Loucy (cell line): ENCODE results near the gene STX10.
A peak's percentile ranks its signal among the peaks of the same experiment; 100 is the strongest.

Experiments used
- H2AFZ ChIP-seq: fragments of 200-600 bp; sonication (generic); 2 replicates; pipeline ENCODE4 v1.6.0; 2016; ENCODE audit warnings: antibody characterized with exemption, mild to moderate bottlenecking, low read length, moderate library complexity
- H3F3A ChIP-seq: fragments of 200-600 bp; 2 replicates; pipeline ENCODE4 v1.6.0; 2016; ENCODE audit warnings: antibody characterized with exemption, low read depth, mild to moderate bottlenecking
- H3K27me3 ChIP-seq: fragments of 200-600 bp; sonication (generic); 2 replicates; pipeline ENCODE4 v1.6.1; 2014; ENCODE audit warnings: low read length, mild to moderate bottlenecking; ENCODE audit not compliant: insufficient read depth, poor library complexity, severe bottlenecking
- H3K36me3 ChIP-seq: fragments of 200-600 bp; sonication (generic); 2 replicates; pipeline ENCODE4 v1.6.1; 2016; ENCODE audit warnings: low read length; ENCODE audit not compliant: insufficient read depth
- H3K4me1 ChIP-seq: fragments of 200-600 bp; sonication (generic); 2 replicates; pipeline ENCODE4 v1.5.1; 2014; ENCODE audit warnings: low read length, mild to moderate bottlenecking; ENCODE audit not compliant: insufficient read depth, poor library complexity, severe bottlenecking
- H3K4me2 ChIP-seq: fragments of 200-600 bp; sonication (generic); 2 replicates; pipeline ENCODE4 v1.6.0; 2014; ENCODE audit warnings: antibody characterized with exemption, low read length, low read depth, mild to moderate bottlenecking; ENCODE audit not compliant: poor library complexity, severe bottlenecking
- H3K4me3 ChIP-seq: fragments of 200-600 bp; sonication (generic); 2 replicates; pipeline ENCODE4 v1.5.1; 2014; ENCODE audit warnings: low read length, mild to moderate bottlenecking, mixed read lengths; ENCODE audit not compliant: poor library complexity, severe bottlenecking
- H3K79me2 ChIP-seq: fragments of 200-600 bp; sonication (generic); 2 replicates; pipeline ENCODE4 v1.6.1; 2014; ENCODE audit warnings: low read length; ENCODE audit not compliant: insufficient read depth
- H3K9ac ChIP-seq: fragments of 200-600 bp; sonication (generic); 2 replicates; pipeline ENCODE4 v1.6.0; 2014; ENCODE audit warnings: mild to moderate bottlenecking, low read depth, low read length, moderate library complexity; ENCODE audit not compliant: poor library complexity, severe bottlenecking
- H3K9me2 ChIP-seq: fragments of 200-600 bp; sonication (generic); replicated peaks from 2 replicates; pipeline ENCODE4 v1.6.1; 2016; ENCODE audit warnings: low read depth, low read length, mixed read lengths
- H3K9me3 ChIP-seq: fragments of 200-600 bp; sonication (generic); 2 replicates; pipeline ENCODE4 v1.6.1; 2014; ENCODE audit warnings: mild to moderate bottlenecking, antibody characterized with exemption, low read length, low read depth; ENCODE audit not compliant: insufficient read depth
- H4K20me1 ChIP-seq: fragments of 200-600 bp; sonication (generic); 2 replicates; pipeline ENCODE4 v1.6.0; 2014; ENCODE audit warnings: antibody characterized with exemption, low read length, mild to moderate bottlenecking; ENCODE audit not compliant: insufficient read depth, poor library complexity, severe bottlenecking
- CTCF ChIP-seq: fragments of 200-600 bp; sonication (generic); conservative IDR thresholded peaks from 2 replicates; pipeline ENCODE4 v1.5.1; 2014; ENCODE audit warnings: mild to moderate bottlenecking, antibody characterized with exemption, low read length
- EZH2phosphoT487 ChIP-seq: fragments of 200-600 bp; IDR thresholded peaks from 2 replicates; pipeline ENCODE4 v1.6.1; 2018; ENCODE audit warnings: antibody characterized with exemption, mild to moderate bottlenecking, moderate library complexity, borderline replicate concordance

STX10 gene

GRCh38 chr19:13097033-13097462 is 53.1 kb downstream of the STX10 start:
- Histone ChIP-seq H3K4me3 (peak overlapping the region; percentile 94), H3K27me3 (peaks cover 35% of the 10 kb centered on the region), H4K20me1 (peaks cover 64% of the 10 kb centered on the region), H3K4me1 (peaks cover 24% of the 10 kb centered on the region), H3K9ac (peak overlapping the region; percentile 100), H3F3A (peaks cover 33% of the 10 kb centered on the region), H3K9me2 (no peaks in the 10 kb centered on the region), H3K79me2 (peaks cover 70% of the 10 kb centered on the region), H3K36me3 (peaks cover 29% of the 10 kb centered on the region), H3K4me2 (peak overlapping the region; percentile 77), H2AFZ (no peak overlapping the region), H3K9me3 (no peaks in the 10 kb centered on the region)
- TF ChIP-seq EZH2phosphoT487 (no peak), CTCF (no peak)

DNA sequence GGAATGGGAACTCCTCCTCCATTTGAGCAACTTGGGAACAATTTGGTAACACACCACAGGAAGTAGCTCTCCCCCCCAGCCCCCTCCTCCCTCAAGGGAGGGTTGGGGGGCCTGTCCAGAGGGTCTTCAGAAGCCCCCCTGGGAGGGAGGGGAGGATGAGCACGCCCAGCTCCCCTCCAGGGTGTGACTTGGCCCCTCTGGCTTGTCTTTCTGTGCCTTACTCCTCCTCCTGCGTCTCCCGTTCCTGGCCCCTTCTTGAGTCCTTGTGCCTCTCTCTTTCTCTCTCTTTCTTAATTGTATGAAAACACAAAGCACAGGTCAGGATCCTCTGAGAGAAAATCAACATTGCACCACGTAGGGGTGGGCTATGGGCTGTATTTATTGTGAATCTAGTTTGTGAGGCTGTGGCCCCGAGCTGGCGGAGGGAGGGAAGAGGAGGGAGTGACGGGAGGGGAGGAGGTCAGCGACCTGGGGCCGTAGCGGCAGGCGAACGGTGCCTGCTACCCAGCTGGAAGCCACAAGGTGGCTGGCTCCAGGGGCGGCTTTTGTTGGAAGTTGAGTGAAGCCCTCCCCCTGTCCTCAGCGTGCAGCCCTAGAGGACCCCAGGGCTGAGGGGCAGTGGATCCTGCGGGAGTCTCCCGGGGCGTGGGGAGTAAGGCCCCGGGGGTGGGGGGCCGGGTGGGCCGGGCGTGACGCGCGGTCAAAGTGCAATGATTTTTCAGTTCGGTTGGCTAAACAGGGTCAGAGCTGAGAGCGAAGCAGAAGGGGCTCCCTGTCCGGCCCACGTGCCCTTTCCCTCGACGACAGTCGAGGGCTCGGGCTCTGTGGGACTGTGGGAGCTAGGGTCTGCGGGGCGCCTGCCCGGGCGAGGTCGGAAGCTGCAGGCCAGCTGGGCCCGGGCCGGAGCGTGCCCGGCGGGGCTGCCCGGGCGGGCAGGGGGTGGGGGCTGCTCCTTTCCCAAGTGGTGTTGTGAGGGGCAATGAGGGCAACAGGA is 53.9 kb downstream of the STX10 start:
- H3K9ac ChIP-seq, result peak overlapping the region; percentile 100

DNA sequence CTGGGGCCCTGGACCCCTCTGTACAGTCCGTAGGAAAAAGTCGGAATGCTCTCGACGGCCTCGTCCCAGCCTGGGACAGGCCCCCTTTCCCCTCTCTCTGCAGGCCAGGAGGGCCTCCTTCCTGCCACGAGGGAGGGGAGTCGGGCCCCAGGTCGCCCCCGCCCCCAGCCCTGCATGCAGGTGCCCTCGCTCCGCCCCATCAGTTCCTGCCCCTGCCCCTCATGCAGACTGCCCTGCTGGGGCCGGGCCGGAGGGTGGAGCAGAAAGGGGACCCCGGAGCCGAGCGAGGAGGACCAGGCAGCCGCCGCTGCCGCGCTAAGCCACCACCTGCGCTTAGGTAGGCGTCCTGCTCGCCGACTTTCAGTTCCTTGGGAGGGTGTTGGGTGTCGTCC is 54.8 kb downstream of the STX10 start:
- Histone ChIP-seq H4K20me1 (peaks cover 48% of the 10 kb centered on the region), H3K4me3 (peak overlapping the region; percentile 94), H3K4me2 (peak overlapping the region; percentile 77), H3K36me3 (peaks cover 19% of the 10 kb centered on the region), H3K4me1 (peaks cover 24% of the 10 kb centered on the region), H2AFZ (no peak overlapping the region), H3K9me2 (no peaks in the 10 kb centered on the region), H3K27me3 (peaks cover 21% of the 10 kb centered on the region), H3F3A (peaks cover 32% of the 10 kb centered on the region), H3K79me2 (peaks cover 54% of the 10 kb centered on the region), H3K9ac (peak overlapping the region; percentile 100), H3K9me3 (no peaks in the 10 kb centered on the region)
- no peak for TF ChIP-seq EZH2phosphoT487

More for the DNA sequence above, 53.9 kb downstream of the STX10 start:
- Histone ChIP-seq H3K4me3 (peak overlapping the region; percentile 94), H3K9me3 (no peaks in the 10 kb centered on the region), H4K20me1 (peaks cover 56% of the 10 kb centered on the region), H3K27me3 (peaks cover 28% of the 10 kb centered on the region), H3K36me3 (peaks cover 22% of the 10 kb centered on the region), H3K4me1 (peaks cover 24% of the 10 kb centered on the region), H3K79me2 (peaks cover 62% of the 10 kb centered on the region), H2AFZ (no peak overlapping the region), H3K4me2 (peak overlapping the region; percentile 77), H3K9me2 (no peaks in the 10 kb centered on the region), H3F3A (peaks cover 33% of the 10 kb centered on the region)
- peak; percentile 46 for TF ChIP-seq CTCF
- TF ChIP-seq EZH2phosphoT487, result no peak
